Measurements from ENCODE around the gene P3H1.
"Not testable (repeated sequence)": the region's sequence is repeated elsewhere in the genome, so short reads cannot be mapped to it uniquely, and the experiment has no call there.

P3H1 gene

DNA sequence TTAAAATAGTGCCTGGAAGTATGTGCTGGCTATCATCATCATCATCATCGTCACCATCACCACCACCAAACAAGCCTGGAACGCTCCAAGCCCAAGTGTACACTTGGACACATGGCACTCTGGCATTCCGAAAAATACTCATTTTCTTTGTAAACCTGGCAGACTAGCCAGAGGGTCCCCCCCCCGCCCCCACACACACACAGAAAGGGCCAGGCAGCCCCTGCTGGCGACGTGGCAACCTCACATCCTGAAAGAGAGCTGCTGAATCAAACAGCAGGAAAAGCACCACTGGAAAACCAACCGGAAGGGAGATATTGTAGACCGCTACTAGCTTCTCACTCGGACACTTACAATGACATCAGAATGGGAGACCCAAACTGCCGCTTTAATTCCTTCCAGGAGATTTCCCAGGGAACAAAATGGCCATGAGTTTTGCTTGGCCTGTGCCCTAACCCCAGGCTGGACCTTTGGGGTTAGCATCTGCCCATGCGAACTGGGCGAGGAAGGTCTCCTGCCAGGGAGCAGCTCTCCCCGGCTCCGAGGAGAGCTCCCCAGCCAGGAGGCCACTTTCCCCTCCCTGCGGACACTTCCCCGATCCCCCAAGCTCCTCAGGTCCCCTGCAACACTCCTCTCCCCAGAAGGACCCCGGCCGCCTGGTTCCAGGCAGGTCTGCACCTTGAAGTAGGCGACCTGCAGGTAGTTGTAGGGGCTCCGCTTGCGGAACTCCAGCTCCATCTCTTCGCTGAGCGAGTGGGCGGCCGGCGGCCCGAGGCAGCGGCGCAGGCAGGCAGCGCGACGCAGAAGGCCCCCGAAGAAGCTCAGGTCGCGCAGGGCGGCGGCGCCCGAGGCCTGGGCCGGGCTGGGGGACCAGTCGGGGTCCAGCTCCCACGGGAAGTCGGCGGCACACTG, 742 bp downstream of the P3H1 start:
- H3K27me3 Mint-ChIP-seq = no peaks in the 10 kb centered on the region
- peaks cover 13% of the 10 kb centered on the region for H3K4me1 Mint-ChIP-seq
- peaks cover 9% of the 10 kb centered on the region for H3K36me3 Mint-ChIP-seq (ENCODE audit: insufficient read depth)
- no peak overlapping the region for H3K4me3 Mint-ChIP-seq
- peak in 1 of 2 donors; percentile 28 for DNase-seq (ENCODE audit: low spot score in 2 of 2)
- no peak overlapping the region for H3K27ac Mint-ChIP-seq (ENCODE audit: low read depth)
- ATAC-seq (replicated peaks; ENCODE audit: extremely low read depth, poor library complexity, severe bottlenecking) = peak; percentile 7
- no peaks in the 10 kb centered on the region for H3K9me3 Mint-ChIP-seq

DNA sequence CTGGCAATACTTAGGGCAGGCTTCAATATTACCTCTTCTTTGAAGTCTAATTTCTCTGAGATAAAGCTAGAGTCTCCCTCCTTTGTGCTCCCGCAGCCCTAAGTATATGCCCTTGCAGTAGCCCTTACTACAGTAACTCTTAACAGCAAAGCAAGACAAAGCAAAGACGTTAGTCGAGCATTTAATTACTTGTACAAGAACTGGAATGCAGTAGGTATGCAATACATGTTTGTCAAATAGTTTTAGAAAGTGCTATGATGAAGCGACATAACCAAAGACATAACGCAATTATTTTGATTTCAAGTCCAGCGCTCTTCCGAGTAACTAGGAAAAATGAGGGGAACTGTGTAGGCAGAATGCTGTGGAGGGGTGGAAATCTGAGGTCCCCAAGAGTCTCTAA, 1.6 kb downstream of the P3H1 start:
- Mint-ChIP-seq H3K27me3 (no peaks in the 10 kb centered on the region), H3K36me3 (ENCODE audit: insufficient read depth) (peaks cover 11% of the 10 kb centered on the region), H3K4me3 (no peak overlapping the region), H3K9me3 (no peaks in the 10 kb centered on the region), H3K27ac (ENCODE audit: low read depth) (no peak overlapping the region), H3K4me1 (peaks cover 6% of the 10 kb centered on the region)
- ATAC-seq (replicated peaks; ENCODE audit: extremely low read depth, poor library complexity, severe bottlenecking) (no peak), DNase-seq (ENCODE audit: low spot score in 2 of 2) (no peak)

DNA sequence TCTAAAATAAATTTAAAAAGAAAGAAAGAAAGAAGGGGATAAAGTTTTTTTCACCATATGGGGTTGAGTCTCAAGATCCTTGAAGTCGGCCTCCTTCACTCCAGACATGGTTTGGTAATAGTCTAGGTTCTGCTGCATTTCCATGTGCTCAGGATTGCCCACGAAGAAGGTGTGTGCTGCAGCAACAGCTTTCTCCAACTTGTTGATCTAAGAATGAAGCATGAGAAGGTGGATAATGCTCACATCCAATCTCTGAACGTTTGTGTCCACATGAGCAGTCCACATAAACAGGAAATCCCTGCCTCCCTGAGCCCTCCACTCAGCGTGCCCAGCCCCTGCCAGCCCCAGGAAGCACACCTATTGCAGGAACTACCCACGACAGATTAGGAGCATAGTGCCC, 4.6 kb downstream of the P3H1 start:
- ATAC-seq (replicated peaks; ENCODE audit: extremely low read depth, poor library complexity, severe bottlenecking) (no peak), DNase-seq (ENCODE audit: low spot score in 2 of 2) (no peak)
- H3K4me1 Mint-ChIP-seq = peaks cover under 1% of the 10 kb centered on the region
- H3K9me3 Mint-ChIP-seq = no peaks in the 10 kb centered on the region
- peaks cover 22% of the 10 kb centered on the region for H3K36me3 Mint-ChIP-seq (ENCODE audit: insufficient read depth)
- no peak overlapping the region for H3K4me3 Mint-ChIP-seq
- H3K27ac Mint-ChIP-seq (ENCODE audit: low read depth) = no peak overlapping the region
- no peaks in the 10 kb centered on the region for H3K27me3 Mint-ChIP-seq

DNA sequence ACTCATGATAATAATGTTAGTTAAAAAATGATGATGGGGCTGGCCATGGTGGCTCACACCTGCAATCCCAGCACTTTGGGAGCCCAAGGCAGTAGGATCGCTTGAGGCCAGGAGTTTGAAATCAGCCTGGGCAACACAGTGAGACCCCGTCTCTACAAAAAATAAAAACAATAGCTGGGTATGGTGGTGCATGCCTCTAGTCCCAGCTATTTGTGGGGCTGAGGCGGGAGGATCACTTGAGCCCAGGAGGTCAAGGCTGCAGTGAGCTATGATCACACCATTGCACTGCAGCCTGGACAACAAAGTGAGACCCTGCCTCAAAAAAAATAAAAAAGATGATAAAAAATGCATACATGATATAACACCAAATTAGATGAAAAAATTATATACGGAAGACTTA, 5.3 kb downstream of the P3H1 start:
- peaks cover 22% of the 10 kb centered on the region for H3K36me3 Mint-ChIP-seq (ENCODE audit: insufficient read depth)
- DNase-seq (ENCODE audit: low spot score in 2 of 2) = no peak
- H3K9me3 Mint-ChIP-seq = no peaks in the 10 kb centered on the region
- no peak for ATAC-seq (replicated peaks; ENCODE audit: extremely low read depth, poor library complexity, severe bottlenecking)
- no peak overlapping the region for H3K27ac Mint-ChIP-seq (ENCODE audit: low read depth)
- no peak overlapping the region for H3K4me3 Mint-ChIP-seq
- H3K4me1 Mint-ChIP-seq = peaks cover 8% of the 10 kb centered on the region
- no peaks in the 10 kb centered on the region for H3K27me3 Mint-ChIP-seq

DNA sequence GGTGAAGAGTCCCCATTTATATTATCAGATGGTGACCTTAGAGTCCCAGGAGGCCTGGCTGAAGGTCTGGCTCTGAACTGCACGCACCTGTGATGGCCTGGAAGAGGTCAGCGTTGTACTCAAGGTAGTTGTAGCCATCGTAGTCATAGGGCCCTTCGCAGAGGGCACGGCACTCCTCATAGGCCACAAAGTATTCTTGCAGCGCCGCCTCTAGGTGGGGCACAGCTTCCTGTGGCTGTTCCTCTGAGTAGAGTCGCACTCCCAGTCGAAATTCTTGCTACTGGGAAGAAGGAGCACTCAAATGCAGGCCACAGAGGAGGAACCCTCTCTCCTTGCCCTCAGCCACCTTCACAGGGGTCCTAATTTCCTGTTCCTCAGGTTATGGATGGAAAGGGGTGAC, 7.7 kb downstream of the P3H1 start:
- Mint-ChIP-seq H3K4me1 (peaks cover 13% of the 10 kb centered on the region), H3K27me3 (no peaks in the 10 kb centered on the region), H3K27ac (ENCODE audit: low read depth) (no peak overlapping the region), H3K36me3 (ENCODE audit: insufficient read depth) (peaks cover 38% of the 10 kb centered on the region), H3K4me3 (no peak overlapping the region), H3K9me3 (no peaks in the 10 kb centered on the region)
- ATAC-seq (replicated peaks; ENCODE audit: extremely low read depth, poor library complexity, severe bottlenecking) (no peak), DNase-seq (ENCODE audit: low spot score in 2 of 2) (no peak)

DNA sequence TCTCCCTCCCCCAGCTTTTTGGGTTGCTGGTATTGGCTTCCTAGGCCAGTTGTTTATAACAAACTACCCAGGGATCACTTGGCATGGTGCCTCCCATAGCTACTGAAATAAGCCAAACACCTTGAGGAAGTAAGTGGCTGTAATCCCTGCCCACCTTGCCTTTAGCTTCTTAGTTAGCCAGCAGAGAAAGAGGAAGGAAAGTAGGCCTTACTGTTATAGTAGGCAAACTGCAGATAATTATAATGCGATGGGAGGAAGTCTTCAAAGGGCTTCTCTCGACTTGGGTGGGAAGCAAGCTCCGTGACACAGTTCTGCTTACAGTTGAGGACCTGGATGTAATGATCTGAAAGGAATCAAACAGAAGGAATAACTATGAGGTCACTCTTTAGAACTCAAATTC, 8.2 kb downstream of the P3H1 start:
- no peak overlapping the region for H3K27ac Mint-ChIP-seq (ENCODE audit: low read depth)
- H3K36me3 Mint-ChIP-seq (ENCODE audit: insufficient read depth) = peaks cover 39% of the 10 kb centered on the region
- no peaks in the 10 kb centered on the region for H3K9me3 Mint-ChIP-seq
- no peak overlapping the region for H3K4me3 Mint-ChIP-seq
- no peak for ATAC-seq (replicated peaks; ENCODE audit: extremely low read depth, poor library complexity, severe bottlenecking)
- H3K27me3 Mint-ChIP-seq = no peaks in the 10 kb centered on the region
- DNase-seq (ENCODE audit: low spot score in 2 of 2) = no peak
- H3K4me1 Mint-ChIP-seq = peaks cover 13% of the 10 kb centered on the region

DNA sequence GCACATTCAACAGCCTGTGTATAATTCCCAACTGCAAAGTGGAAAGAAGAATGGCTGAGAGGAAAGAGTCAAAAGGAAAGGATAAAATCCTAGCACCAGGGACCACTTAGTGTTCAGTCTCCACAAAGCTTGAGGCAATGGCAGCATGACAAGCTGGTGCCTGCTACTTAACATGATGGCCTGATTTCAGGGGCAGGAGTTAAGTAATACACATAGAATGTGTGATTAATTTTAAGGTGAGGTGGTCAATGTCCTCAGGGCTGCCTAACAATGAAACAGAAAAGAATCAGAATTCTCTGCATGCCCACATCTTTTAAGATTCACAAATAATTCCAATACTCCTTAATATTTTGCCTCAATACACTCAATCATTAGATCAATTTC, 8.9 kb downstream of the P3H1 start:
- Mint-ChIP-seq H3K27ac (ENCODE audit: low read depth) (no peak overlapping the region), H3K36me3 (ENCODE audit: insufficient read depth) (peaks cover 43% of the 10 kb centered on the region), H3K9me3 (no peaks in the 10 kb centered on the region), H3K4me1 (peaks cover 13% of the 10 kb centered on the region), H3K4me3 (no peak overlapping the region), H3K27me3 (no peaks in the 10 kb centered on the region)
- DNase-seq (ENCODE audit: low spot score in 2 of 2) (no peak), ATAC-seq (replicated peaks; ENCODE audit: extremely low read depth, poor library complexity, severe bottlenecking) (no peak)

DNA sequence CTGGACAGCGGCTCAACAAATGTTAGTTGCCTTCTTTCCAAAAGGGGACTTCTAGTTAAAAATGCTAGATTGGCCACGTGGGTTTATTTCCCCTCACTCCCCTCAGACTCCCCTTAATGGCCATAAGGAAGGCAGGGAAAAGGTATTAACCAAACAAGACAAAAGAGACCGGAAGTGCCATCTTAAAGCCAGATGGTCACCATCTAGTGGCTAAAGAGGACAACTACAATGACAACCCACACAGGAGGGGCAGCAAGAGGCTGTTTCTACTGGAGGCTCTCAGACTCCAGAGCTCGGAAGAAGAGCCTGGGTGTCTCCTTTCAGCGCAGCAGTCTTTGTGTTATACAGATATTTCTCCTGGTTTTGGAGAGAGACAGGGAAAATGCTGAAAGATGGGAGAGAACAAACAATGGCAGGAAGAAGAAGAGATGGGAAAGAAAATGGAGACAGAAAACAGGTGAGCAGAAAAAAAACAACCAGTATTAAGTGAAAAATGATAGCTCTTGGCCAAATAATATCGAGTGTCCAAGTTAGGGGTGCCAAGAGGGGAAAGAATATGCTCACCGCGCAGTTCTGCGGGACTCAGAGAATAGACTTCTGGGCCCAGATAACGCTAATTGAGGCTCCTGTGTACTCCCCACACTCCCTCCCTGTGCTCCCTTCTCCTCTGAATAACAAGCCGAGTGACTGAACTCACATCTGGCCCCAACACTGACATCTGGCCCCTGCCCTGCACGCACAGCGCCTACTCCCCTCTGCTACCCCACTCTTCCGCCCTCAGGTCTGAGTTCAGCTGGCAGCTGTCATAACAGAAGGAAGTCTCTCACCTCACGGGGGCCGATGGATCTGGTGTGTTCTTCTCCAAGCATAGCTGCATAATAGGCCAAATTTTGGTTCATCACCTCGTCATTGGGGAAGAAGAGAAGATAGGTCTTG, 9.6 kb downstream of the P3H1 start:
- peaks cover 50% of the 10 kb centered on the region for H3K36me3 Mint-ChIP-seq (ENCODE audit: insufficient read depth)
- no peak overlapping the region for H3K27ac Mint-ChIP-seq (ENCODE audit: low read depth)
- DNase-seq (ENCODE audit: low spot score in 2 of 2) (no peak), ATAC-seq (replicated peaks; ENCODE audit: extremely low read depth, poor library complexity, severe bottlenecking) (no peak)
- no peaks in the 10 kb centered on the region for H3K9me3 Mint-ChIP-seq
- H3K4me1 Mint-ChIP-seq = peaks cover 13% of the 10 kb centered on the region
- H3K27me3 Mint-ChIP-seq = no peaks in the 10 kb centered on the region
- H3K4me3 Mint-ChIP-seq = no peak overlapping the region

DNA sequence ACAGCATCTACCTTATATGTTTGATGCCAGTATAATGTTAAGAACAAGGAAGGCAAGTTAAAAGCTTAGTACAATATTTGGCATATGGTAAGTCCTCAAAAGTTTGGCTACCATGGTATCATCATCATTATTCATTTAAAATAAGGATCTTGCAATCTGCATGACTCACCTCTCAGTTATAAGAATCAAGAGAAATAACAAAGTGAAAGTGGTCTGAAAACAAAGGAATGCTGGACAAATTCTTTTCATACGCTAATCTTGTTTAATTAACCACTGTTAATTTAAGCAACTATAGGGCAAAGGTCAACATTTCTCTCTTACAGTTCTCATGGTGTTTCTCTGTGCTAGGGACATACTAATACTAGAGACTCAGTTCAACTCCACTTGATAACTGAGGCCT, 13.8 kb downstream of the P3H1 start:
- Mint-ChIP-seq H3K4me1 (peaks cover 13% of the 10 kb centered on the region), H3K9me3 (no peaks in the 10 kb centered on the region), H3K27ac (ENCODE audit: low read depth) (no peak overlapping the region), H3K4me3 (no peak overlapping the region), H3K27me3 (no peaks in the 10 kb centered on the region), H3K36me3 (ENCODE audit: insufficient read depth) (peaks cover 49% of the 10 kb centered on the region)
- DNase-seq (ENCODE audit: low spot score in 2 of 2) = no peak
- ATAC-seq (replicated peaks; ENCODE audit: extremely low read depth, poor library complexity, severe bottlenecking) = no peak

DNA sequence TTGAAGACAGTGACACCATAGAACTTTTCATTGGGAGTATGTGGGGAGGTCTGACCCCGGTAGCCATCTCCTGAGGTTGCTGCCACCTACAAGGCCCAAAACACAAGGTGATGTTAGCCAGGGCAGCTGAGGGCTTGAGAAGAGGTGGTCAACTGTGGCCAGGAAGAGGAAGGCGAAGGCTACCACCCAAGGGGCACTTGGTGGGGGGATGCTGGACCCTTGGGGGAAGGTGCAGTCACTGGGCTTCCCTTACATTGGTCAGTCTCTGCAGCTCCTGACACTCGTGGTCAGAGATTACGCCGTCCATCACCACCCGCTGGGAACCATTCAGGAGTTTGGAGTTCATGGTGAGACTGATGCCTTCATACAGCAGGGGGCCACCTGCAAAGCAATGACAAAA, 14.5 kb downstream of the P3H1 start:
- peaks cover 45% of the 10 kb centered on the region for H3K36me3 Mint-ChIP-seq (ENCODE audit: insufficient read depth)
- no peaks in the 10 kb centered on the region for H3K27me3 Mint-ChIP-seq
- peaks cover 12% of the 10 kb centered on the region for H3K4me1 Mint-ChIP-seq
- ATAC-seq (replicated peaks; ENCODE audit: extremely low read depth, poor library complexity, severe bottlenecking) (no peak), DNase-seq (ENCODE audit: low spot score in 2 of 2) (no peak)
- H3K4me3 Mint-ChIP-seq = no peak overlapping the region
- H3K27ac Mint-ChIP-seq (ENCODE audit: low read depth) = no peak overlapping the region
- no peaks in the 10 kb centered on the region for H3K9me3 Mint-ChIP-seq

DNA sequence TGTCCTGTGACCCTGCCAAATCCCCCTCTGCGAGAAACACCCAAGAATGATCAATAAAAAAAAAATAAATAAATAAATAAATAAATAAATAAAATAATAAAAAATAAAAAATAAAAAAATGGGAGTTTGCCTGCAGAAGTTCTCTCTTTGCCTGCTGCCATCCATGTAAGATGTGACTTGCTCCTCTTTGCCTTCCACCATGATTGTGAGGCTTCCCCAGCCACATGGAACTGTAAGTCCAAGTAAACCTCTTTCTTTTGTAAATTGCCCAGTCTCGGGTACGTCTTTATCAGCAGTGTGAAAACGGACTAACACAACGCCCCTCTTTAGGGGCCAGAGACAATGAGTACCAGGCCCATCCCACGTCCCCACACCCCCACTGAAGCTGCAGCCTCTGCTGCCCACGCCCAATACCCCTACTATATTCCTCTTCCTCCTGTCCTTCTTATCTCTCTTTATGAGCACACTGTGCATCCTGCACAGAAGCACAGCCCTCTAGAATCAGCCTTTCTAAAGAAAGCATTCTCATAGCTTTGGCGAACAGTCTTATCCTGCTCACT, 15.2 kb downstream of the P3H1 start:
- not testable (repeated sequence) for H3K9me3 Mint-ChIP-seq; DNase-seq (ENCODE audit: low spot score in 2 of 2); H3K27ac Mint-ChIP-seq (ENCODE audit: low read depth); H3K4me1 Mint-ChIP-seq; ATAC-seq (replicated peaks; ENCODE audit: extremely low read depth, poor library complexity, severe bottlenecking); H3K27me3 Mint-ChIP-seq; H3K4me3 Mint-ChIP-seq
- H3K36me3 Mint-ChIP-seq (ENCODE audit: insufficient read depth) = peaks cover 43% of the 10 kb centered on the region

DNA sequence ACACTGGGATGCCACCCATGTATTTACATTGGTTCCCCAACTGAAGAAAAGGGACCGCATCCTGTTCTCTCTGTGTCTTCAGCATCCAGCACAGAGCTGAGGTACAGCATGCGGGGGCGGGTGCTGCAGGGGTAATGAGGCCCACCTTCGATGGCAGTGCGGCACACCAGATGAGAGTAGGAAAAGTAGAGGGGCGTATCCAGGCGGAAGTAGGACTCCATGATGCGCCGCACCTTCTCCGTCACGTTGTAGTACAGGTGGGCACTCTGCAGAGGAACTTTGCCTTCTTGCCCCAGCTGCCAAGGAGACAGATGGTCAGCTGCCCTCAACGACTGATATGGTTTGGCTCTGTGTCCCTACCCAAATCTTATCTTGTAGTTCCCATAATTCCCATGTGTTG, 16.8 kb downstream of the P3H1 start:
- no peaks in the 10 kb centered on the region for H3K4me1 Mint-ChIP-seq
- ATAC-seq (replicated peaks; ENCODE audit: extremely low read depth, poor library complexity, severe bottlenecking) (no peak), DNase-seq (ENCODE audit: low spot score in 2 of 2) (no peak)
- no peaks in the 10 kb centered on the region for H3K9me3 Mint-ChIP-seq
- H3K36me3 Mint-ChIP-seq (ENCODE audit: insufficient read depth) = peaks cover 37% of the 10 kb centered on the region
- H3K27ac Mint-ChIP-seq (ENCODE audit: low read depth) = no peak overlapping the region
- no peaks in the 10 kb centered on the region for H3K27me3 Mint-ChIP-seq
- H3K4me3 Mint-ChIP-seq = no peak overlapping the region

Data from central memory CD8-positive, alpha-beta T cell (primary cell).